AG04450 (cell line): ENCODE results near the gene NOP56. TPM values are rescaled to one million over a fixed set of nuclear protein-coding genes. Genes with fewer than 3 reads are reported as not detected.

Experiments
- CTCF ChIA-PET: fragments of 300-600, 350-600 bp; formaldehyde crosslinking; extraction: SDS; loops from one replicate; lab custom pipeline; 2022; ENCODE audit warnings: antibody characterized with exemption, inconsistent platforms; lab: Charles Lee
- POLR2A ChIA-PET: fragments of 350-600 bp; formaldehyde crosslinking; extraction: SDS; loops from one replicate; lab custom pipeline; 2021; ENCODE audit warnings: antibody characterized with exemption, inconsistent platforms; lab: Yijun Ruan, JAX
- DNase-seq: peaks from one replicate; pipeline ENCODE4 v3.0.0-alpha.2; 2011; ENCODE audit warnings: low read depth, low spot score
- H3K27ac ChIP-seq: one replicate; pipeline ENCODE4 v1.5.1; 2012; ENCODE audit warnings: low read depth, low read length, control low read depth
- H3K27me3 ChIP-seq: one replicate; pipeline ENCODE4 v1.6.0; 2012; ENCODE audit warnings: low read length; ENCODE audit not compliant: control insufficient read depth, insufficient read depth
- H3K4me3 ChIP-seq: 2 replicates; pipeline ENCODE4 v1.5.1; 2011; ENCODE audit warnings: mild to moderate bottlenecking, low read depth, low read length, control low read depth
- H3K9me3 ChIP-seq: 2 replicates; pipeline ENCODE4 v1.5.1; 2012; ENCODE audit warnings: low read length; ENCODE audit not compliant: control insufficient read depth, insufficient read depth
- CTCF ChIP-seq: IDR thresholded peaks from 2 replicates; pipeline ENCODE4 v1.5.1; 2011; ENCODE audit warnings: low read depth, low read length, control low read depth, inconsistent platforms
- polyA plus RNA-seq: library from polyadenylated mRNA; depleted of rRNA; stranded (reverse); fragments of >200 nt; gene quantifications from 2 replicates; pipeline ENCODE4 v1.2.3, GENCODE V29; 2011

The NOP56 gene
- polyA plus RNA-seq, 1 experiment = 142 TPM

GRCh38 chr20:2690718-2691117 lies 38.3 kb downstream of the NOP56 start:
- CTCF ChIA-PET = no interaction called here
- Histone ChIP-seq H3K27ac (no peak overlapping the region), H3K27me3 (peaks cover 60% of the 10 kb centered on the region), H3K9me3 (peaks cover 5% of the 10 kb centered on the region; the same call in 1 of the 2 replicates), H3K4me3 (no peak overlapping the region)
- TF ChIP-seq CTCF = no peak
- POLR2A ChIA-PET = interaction anchor here (0.5 kb wide), 1 partner anchor 12 kb away, joined by 3 read pairs; no protein-coding TSS in a partner anchor
- DNase-seq = no peak

GRCh38 chr20:2691127-2691526 lies 38.7 kb downstream of the NOP56 start:
- Histone ChIP-seq H3K4me3 (no peak overlapping the region), H3K27ac (no peak overlapping the region), H3K27me3 (peaks cover 64% of the 10 kb centered on the region), H3K9me3 (peaks cover 5% of the 10 kb centered on the region; the same call in 1 of the 2 replicates)
- ChIA-PET CTCF (no interaction called here), POLR2A (no interaction called here)
- no peak for DNase-seq
- no peak for TF ChIP-seq CTCF

- H3K4me3 ChIP-seq = peak overlapping the region; percentile 47; the same call in 1 of the 2 replicates
- CTCF ChIA-PET = no interaction called here
- no peak for DNase-seq
- TF ChIP-seq CTCF = no peak
- POLR2A ChIA-PET = interaction anchor here (1.0 kb wide), 1 partner anchor 39 kb away, joined by 3 read pairs; no protein-coding TSS in a partner anchor
- H3K27me3 ChIP-seq = peaks cover 67% of the 10 kb centered on the region
- H3K27ac ChIP-seq = no peak overlapping the region
- H3K9me3 ChIP-seq = peaks cover 5% of the 10 kb centered on the region; the same call in 1 of the 2 replicates
These were observed 39.2 kb downstream of the NOP56 start for GRCh38 chr20:2691663-2692035.

- Histone ChIP-seq H3K27me3 (peaks cover 69% of the 10 kb centered on the region), H3K27ac (no peak within 1 kb of the TSS), H3K9me3 (peaks cover 5% of the 10 kb centered on the region; the same call in 1 of the 2 replicates), H3K4me3 (peak within 1 kb of the TSS; percentile 47)
- no peak for DNase-seq
- ChIA-PET POLR2A (interaction anchor here (1.0 to 1.2 kb wide), 2 partner anchors 39 to 40 kb away, joined by 3 to 4 read pairs; partner anchors contain the start of gene NOP56), CTCF (no interaction called here)
- TF ChIP-seq CTCF = no peak
These were observed 39.8 kb downstream of the NOP56 start, which contains the start of gene EBF4 for GRCh38 chr20:2692036-2692885. TSS of gene EBF4 (plus strand) at chr20:2692780. CDS start at chr20:2693646, 866 bp downstream.

GRCh38 chr20:2692886-2693285 lies 40.5 kb downstream of the NOP56 start:
- no peak for DNase-seq
- Histone ChIP-seq H3K4me3 (peak overlapping the region; percentile 27; the same call in 1 of the 2 replicates), H3K27me3 (peaks cover 65% of the 10 kb centered on the region), H3K9me3 (peaks cover 5% of the 10 kb centered on the region; the same call in 1 of the 2 replicates), H3K27ac (no peak overlapping the region)
- no peak for TF ChIP-seq CTCF
- POLR2A ChIA-PET = interaction anchor here (1.2 kb wide), 1 partner anchor 41 kb away, joined by 4 read pairs; the partner anchor contains the start of gene NOP56
- CTCF ChIA-PET = no interaction called here
